CD4-positive, alpha-beta T cell treated with Interleukin-1 beta for 1 hour (primary cell): ENCODE results near the gene MYLK4.

Experiments used
- DNase-seq, 2 donors: peaks; one replicate each; pipeline ENCODE4 v3.0.0-alpha.2; 2020 to 2022

Gene MYLK4

DNA sequence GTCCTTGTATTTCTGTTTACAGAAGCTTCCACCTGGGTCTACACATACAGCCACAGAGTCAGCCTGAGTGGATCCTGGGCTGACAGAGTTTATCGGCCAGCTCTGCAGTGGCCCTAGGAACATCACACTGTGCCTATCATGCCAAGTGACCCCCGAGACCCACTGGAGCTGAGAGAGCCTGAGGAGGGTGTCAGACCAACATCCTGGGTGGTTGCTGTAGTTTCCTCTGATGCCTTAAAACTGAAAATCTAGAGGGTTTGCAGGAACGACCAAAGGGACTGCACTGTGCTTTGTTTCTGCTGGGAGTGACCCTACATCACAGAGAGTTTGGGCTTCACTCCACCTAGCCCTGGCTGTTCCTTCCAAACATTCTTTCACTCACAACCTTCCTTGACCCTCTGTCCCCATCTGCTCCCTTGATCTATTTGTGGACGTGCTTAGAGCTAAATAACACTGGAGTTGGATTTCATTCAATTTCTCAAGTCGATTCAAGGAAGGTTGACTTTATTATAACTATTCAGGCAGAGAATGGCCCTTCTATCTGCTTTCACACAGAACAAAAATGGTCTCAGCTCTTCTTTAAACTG lies 18.1 kb downstream of the MYLK4 start:
- DNase-seq = no peak

DNA sequence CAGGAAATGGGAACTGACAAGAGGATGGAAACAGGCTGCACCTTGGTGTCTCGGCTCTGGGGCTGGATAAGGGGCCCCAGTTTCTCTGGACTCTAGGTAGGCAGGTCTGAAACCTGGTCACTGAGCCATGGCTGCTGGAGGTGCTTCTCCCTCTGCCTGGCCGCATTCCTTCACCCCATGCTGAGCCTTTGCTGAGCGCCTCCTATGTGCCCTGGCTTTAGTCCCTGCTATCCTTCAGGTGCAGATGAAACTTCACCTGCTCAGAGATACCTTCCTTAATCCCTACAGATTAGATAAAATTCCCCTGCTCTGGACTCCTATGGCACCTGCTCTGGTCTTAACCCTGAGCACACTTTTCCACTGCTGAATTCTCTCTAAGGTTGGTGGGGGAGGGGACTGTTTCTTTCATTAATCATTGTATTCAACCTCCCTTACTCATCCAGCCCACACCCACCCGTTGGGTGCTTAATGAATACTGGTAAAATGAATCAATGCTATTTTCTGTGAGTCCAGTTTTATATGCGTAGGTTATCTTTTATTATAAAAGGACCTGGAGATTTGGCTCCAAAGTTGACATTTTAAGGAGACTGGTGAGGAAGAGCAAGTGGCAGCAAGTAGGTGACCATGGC lies 19.3 kb downstream of the MYLK4 start:
- DNase-seq = no peak

DNA sequence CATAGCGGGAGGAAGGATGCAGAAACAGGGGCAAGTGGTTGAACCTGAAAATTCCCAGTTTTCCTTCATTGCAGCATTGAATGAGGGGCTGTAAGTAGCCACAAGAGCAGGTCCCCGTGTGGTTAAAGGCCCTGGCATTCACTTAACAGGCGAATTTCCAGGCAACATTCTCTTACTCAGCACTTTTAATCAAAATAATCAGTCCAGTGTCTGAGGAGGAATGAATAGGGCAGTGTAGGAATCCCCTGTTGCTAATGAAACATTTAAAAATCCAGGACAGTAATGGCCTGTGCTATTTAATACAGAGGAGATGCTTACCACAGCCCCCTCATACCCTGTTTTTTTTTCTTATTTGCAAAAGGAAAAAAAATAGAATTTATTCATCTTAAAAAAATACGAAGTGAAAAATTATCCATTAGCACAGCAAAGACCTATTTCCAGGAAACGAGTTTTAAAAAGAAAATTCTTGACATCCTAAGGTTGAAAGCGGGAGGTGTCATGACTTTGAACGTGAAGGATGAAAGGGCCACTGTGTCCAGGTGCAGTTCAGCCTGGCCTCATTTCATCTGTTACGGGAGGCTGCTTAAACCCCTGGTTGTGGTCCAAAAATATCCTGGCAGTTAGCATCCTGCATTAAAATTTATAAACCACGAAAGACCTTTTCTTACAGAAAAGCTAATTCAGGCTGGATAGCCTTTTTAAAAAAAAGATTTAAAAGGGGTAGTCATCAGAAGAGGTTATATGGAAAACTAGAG lies 20.2 kb downstream of the MYLK4 start:
- no peak for DNase-seq

DNA sequence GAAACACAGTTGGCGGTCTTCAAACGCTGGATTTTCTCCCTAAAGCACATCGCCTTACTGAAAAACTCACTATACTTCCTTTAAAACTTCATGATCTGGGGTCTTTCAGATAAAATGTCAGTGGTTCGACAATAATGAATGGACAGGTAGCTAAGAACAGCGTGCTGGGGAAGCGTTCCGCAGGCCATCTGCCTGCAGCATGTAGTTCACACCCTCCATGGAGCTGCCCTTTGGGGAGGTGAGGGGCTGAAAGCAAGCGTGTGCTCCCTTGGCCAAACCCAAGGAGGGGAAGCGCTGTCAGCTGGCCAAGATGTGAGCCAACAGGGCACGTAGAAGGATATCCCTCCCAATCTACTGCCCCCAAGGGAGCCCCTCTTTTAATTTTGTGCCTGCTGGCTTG lies 20.8 kb downstream of the MYLK4 start:
- DNase-seq = no peak

DNA sequence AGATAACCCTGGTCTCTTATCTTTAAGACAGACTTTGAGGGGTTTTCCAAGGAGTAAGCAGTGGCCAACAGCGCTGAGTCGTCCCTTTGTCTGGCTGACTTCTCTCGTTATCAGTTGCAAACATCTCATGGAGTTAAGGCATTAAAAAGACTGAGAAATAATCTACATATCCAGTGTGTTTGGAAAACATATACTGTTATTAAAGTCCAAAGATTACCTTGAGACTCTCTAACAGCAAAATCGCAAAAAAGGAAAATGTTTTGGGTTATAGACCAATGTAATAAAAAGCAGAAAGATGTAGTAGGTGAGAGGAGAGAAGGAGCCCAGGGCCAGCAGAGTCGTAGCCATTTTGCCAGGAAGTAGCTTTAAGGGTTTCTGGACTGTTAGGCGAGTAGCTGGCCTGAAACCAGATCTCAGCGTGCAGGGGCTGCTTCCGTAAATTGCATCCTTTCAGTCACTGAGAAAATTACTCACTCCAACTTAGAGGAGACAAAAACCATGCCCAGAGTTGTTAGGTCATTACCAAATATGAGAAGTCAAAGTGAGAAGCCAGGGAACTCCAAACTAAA lies 24.6 kb downstream of the MYLK4 start:
- peak; percentile 8 to 54 for DNase-seq

DNA sequence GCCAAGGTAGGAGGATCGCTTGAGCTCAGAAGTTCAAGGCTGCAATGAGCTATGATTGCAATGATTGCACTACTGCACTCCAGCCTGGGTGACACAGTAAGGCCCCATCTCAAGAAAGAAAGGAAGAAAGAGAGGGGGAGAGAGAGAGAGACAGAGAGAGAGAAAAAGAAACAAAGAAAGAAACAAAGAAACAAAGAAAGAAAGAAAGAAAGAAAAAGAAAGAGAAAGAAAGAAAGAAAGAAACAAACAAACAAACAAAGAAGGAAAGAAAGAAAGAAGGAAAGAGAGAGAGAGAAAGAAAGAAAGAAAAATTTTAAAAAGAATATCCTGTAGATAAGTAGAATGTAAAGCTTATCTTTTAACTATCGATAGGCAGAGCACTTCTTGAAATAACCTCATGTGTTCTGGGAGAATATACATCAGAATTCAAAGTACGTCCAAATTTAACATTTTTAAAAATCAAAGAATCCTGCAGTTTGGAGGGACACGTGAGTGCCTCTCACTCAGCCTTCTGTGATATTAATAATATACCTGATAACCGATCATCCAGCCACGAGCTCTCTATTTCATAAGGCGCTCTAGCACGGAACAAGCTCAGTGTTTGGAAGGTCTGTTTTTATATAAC lies 25.2 kb downstream of the MYLK4 start:
- DNase-seq = no peak

DNA sequence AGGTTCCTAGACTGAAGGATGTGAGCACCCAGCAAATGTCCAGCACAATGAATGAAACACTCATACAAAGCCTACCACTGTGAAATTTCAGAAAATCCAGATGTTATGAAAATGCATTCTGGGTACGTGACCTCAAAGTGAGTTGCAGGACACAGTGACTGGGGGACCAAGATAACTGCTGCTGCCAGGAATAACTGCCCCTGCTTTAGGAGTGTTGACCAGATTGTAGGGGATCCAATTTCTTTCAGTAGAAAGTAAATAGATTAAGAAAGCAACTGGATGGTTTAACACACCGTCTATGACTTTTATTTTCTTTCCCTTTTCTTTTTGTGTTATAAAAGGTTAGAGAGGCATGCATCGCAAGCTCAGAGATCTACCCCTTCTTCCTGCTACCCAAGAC lies 29.5 kb downstream of the MYLK4 start:
- no peak for DNase-seq

DNA sequence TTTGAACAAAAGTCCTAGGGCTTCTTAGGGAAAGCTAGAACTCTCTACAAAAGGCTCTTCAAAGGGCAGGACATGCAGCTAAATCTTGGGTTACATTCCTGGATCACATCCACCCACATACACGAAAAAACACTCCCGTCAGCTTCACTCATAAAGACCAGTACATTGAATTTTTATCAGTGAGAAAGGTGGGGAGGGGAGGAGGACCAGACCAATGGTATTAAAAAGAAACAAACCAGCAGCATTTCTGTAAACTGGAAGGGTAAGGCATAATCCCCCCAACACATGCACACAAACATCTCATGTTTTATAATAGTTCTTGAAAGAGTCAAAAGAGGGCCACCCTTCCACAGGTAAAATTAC lies 31.6 kb downstream of the MYLK4 start:
- no peak for DNase-seq

DNA sequence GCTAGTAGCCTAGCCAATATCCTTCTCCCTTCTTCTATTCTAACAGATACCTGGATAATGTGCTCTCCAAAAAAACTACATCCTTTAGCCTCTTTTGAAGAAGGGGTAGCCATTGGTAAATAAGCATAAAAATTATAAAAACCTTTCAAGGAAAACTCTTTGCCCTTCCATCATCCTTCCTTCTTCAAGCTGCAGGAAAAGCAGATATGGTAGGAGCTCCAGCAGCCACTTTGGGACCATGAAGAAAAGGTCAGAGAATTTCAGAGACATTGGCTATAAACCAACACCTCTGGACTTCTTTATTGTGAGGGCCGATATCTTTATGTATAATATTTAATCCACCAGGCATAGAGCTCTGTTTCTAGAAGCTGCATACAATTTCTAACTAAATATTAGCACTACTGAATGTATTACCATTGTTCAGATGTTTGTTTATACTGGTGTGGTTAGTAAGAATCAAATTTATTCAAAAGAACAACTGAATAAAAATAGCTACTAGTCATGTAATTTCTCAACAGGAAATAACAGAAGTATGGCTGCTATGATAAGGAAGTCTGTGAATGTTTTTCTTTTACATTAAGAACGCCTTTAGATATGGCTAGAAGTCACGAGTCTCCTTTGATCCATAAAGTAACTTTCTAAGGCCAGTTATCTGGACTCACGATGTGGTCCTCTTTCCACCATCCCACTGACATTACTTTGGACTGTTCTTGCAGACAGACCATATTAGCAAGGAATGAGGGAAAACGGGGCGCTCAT lies 32.2 kb downstream of the MYLK4 start:
- no peak for DNase-seq

DNA sequence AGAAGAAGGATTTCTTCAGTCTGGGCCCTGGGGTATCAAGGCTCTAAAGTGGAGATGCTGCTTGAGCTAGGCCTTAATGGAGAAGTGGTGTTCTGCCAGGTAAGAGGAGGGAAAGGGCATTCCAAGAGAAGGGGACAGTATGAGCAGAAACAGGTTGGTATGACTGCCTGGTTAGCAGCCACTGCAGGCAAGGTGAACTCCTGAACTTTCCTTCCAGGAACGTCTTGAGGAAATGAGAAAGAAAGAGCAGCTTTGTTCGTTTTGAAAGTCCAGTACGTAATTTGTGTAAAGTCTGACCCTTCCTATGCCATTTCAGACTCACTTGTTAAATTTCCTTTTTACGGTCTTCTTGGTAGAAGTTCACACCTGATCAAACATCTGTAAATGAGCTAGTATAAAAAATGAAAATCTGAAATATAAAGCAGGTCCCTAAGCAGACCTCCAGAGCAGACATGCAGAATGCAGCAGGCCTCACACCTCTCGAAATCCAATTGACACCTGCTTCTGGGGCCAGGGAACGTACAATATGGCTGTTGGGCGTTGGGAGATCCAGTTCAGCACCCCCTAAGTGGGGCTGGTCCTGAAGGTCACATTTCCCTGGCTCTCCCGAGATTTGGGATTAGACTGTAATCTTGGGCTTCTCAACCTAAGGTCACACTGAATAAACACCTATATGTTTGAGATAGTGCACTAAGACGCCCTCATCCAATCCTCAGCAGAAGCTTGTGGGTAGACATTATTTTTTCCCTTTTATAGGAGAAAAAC lies 33.6 kb downstream of the MYLK4 start:
- no peak for DNase-seq

DNA sequence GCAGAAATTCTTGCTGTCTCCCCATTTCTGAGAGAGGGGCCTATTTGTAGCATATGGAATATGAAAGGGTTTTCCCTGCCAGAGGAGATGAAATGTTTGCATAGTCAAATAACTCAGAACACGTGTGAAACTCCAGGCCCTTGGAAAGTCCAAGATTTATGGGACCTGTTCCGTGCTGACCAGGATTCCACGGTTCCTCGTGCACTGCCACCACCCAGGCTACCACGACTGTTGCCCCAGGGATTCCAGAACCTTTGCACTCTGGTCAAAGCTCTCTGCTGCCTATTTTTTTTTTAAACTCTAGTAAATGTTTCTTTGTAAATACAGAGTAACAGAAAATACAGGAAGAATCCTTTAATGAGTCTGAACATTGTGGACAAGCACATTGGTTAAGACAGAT lies 35.0 kb downstream of the MYLK4 start:
- DNase-seq = no peak

DNA sequence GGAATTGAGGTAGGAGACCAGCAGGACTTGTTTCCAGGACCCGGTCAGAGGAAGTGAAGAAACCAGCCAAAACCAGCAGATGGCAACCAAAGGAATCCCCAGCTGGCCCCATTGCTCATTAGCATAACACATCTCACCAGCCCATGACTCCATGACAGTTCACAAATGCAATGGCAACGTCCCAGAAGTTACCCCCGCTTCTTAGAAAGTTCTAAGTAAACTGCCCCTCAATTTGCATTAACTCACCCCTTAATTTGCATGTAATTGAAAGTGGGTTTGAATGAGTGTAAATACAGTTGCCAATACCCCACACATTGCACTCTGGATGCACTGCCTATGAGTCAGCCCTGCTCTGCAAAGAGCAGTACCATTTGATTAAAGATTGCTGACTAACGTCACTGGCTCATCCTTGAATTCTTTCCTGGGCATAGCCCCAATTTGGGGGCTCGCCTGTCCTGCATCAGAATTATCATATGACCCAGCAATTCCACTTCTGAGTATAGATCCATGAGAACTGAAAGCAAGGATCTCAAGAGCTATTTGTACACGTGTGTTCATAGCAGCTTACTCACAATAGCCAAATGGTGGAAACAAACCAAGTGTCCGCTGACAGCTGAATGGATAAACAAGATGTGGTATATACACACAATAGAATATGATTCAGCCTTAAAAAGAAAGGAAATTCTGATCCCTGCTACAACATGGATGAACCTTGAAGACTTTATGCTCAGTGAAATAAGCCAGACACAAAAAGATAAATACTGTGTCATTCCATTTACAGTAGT lies 36.4 kb downstream of the MYLK4 start:
- DNase-seq = no peak

DNA sequence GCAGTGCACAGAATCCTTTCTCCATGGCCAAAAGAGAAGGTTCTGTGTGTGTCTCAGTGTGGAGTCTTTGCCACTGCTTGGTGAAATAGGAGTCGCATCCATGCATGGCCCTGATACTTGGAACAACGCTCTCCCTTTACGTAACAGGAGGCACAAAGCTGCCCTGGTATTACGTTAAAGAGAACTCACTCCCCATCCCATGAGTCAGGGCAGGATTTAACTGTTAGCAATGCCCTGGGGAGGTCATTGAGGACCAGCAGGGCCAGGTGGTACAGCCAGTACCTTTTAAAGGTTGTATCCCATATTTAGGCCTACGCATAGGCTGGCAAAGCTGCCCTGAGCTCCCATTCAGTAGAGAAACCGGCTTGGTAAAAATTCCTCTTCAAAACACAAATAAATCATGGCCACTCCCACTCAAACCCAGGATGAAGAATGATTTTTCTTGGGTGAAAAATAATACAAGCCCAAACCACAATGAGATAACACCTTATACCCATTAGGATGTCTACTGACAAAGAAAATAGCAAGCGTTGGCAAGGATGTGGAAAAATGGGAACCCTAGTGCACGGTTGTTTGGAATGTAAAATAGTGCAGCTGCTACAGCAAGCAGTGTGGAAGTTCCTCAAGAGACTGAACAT lies 37.1 kb downstream of the MYLK4 start:
- DNase-seq = no peak

DNA sequence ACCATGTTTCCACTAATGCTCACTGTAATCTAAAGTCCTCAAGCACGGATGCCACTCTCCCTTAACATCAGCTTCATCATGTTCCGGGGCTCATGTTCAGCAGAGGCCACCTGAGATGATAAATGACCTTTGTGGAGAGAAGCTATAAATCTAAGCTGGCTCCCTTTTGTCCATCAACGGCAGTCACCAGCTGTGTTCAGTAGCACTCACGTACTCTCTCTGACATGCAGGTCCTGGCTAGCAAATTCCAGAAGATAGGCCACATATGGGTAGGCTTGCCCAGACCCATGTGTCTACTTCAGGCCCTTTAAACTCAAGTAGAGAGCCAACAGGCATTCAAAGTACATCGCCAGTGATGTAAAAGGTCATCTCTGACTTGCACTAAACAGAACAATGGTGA lies 38.6 kb downstream of the MYLK4 start:
- no peak for DNase-seq

DNA sequence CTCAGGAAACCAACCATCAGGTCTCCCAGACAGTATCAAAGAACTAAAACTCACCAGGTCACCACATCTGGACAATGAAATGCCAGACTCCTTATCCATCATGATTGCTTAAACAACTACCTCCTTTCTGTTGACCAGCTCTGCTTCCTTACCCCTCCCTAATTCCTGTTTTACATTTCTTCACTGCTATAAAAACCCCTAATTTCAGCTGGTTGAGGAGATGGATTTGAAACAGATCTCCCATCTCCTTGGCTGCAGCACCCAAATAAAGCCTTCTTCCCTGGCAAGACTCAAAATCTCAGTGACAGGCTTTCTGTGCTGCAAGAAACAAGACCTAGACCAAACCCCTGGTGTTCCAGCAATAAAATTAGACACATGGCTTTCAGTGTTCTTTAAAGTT lies 40.3 kb downstream of the MYLK4 start:
- DNase-seq = no peak

DNA sequence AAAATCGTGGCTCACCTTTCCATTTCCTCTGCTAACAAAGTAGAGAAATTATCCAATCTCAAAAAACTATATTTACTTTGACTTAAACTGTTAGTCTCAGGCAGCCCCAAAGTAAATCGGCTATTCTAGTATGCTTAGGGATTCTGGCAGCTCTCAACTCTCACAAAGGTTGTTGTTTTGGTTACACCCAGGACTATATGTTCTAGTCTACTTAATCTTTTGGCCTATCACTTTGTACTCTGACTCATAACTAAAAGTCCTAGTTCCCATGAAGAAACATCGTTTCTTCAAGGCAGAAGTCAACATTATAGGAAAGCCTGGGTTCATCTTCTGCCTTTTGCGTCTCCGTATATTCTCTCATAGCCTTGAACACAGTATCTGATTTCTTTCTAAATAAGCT lies 42.3 kb downstream of the MYLK4 start:
- no peak for DNase-seq

DNA sequence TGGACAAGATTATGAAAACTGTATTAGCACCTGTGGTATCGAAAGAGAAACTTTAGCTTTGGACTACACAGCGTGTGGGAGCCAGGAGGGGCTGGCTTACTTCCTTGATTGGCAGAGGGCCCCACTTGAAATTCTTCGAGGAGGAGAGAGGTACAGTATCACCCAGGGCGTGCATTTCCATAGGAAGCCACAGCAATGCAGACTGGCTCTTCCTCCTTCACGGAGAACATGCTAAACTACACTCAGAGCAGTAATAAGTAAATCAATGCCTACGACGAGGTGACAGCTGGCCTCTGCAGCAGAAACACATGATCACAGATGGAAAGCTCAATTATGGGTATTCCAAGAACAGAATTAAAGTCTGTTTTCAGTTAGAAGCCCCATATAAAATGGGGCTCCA lies 44.2 kb downstream of the MYLK4 start:
- DNase-seq = no peak

DNA sequence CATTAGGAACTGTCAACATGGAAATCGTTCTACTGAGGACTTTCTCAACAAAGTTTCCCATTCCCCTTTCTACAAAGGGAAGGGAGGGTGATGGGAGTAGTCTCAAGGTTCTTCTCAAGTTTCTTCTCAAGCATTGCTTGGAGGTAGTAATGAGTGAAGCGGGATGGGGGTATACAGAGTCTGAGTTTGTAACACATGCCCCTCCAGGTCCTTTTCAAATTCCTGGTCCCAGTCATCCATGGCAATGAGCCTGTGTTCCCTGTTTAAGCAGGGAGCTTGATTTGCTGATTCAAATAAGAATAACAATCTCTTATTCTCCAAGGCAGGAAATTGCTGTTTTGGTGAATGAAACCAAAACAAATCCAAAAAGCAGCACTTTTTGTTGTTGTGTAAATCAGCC lies 45.5 kb downstream of the MYLK4 start:
- DNase-seq = no peak

DNA sequence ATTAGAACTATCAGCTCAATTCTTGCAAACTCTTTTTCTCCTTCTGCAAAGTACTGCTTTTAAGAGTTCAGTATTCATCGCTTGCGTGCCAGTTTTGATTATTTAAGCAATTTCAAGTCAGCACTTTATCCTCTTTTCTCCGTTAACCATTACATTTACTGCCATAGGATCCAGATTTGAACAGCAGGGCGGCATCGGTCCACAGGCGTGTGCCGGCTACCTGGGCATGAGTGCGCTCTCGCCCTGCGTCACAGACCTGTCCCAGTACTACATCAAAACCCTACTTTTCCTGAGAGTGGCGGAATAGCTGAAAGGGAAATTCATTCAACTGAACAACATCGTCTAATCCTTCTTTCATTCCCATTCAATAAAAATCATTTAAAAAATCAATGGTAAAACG lies 53.4 kb downstream of the MYLK4 start:
- no peak for DNase-seq

DNA sequence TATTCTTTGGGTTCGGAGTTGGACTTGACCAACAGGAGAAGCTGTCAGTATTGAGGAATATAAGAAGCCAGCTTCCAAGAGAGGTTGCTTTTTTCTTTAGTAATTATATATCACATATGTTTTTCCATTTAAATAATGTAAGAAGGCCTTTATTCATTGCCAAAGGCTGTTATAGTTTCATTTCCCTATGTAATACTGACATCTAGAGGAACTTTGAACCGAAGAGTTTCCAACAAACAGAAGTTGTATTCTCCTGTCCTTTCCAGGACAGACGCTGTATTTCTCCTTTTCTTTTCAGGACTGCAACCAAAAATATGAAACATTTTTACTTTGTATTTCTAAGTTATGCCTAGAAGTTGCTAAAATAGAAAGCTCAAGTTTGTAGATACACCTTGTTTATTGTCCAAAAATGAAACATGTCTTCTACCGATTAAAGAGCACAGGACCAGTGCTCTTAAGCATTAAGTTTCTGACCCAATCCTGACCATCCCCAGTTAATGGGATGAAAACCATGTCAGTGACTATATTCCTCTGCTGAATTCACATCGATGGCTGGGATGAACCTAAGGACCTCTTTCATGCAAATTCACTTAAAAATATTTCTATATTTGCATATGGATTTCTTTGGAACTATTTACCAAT lies 55.1 kb downstream of the MYLK4 start:
- no peak for DNase-seq
